Measurements from ENCODE around the gene CABCOCO1.

Gene CABCOCO1, protein sequence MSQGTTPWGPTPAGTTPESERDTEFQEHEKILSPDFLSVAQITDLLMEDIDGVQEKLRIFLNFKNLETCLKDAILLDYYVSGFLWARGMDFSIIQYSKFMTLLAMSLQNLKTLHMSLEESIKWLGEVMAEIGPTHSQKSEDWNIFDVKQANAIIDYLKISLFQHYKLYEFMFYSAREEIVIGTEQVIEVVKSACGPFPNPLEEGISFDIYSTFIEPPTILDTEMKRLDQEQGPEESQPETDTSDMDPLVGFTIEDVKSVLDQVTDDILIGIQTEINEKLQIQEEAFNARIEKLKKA

GRCh38 chr10:61662794-61663259 is at the start of gene CABCOCO1:
CABCOCO1 (plus strand) TSS chr10:61662929; CDS start chr10:61662973, 44 bp downstream.
- peak; percentile 78 for DNase-seq

DNA sequence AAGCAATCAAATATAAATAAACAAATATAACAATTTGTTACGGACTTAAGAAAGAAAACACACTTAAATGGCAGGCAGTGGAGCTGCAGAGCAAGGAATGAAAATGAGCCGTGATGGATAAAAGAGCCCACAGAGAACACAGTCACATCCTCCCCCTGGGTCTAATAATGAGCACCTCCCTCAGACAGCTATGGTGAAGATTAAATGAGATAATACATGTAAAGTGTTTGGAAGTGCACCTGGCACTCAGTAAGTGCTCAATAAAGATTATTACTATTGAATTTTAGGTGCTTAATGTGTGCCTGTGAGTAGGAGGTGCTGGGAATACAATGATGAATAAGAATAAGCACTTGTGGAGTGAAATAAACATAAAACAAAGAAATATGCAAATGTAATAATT is 49.1 kb upstream of the CABCOCO1 start:
- DNase-seq: no peak

DNA sequence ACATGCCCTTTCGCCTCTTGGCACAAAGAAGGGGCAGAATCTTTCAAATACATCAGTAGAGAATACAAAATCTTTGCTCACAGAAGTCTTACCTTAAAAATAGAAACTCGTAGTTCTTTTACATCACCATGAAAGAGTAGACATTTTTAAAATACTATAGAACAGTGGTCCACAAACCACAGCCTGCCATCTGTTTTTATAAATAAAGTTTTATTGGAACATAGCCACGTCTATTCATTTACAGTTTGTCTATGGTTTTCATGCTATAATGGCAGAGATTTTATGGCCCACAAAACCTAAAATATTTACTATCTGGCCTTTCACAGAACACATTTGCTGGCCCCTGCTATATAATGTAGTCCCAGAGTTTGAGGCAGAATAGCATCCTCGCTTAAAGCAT is 46.1 kb upstream of the CABCOCO1 start:
- no peak for DNase-seq

- no peak for DNase-seq
These were observed 45.5 kb upstream of the CABCOCO1 start for GRCh38 chr10:61617180-61617579.

DNA sequence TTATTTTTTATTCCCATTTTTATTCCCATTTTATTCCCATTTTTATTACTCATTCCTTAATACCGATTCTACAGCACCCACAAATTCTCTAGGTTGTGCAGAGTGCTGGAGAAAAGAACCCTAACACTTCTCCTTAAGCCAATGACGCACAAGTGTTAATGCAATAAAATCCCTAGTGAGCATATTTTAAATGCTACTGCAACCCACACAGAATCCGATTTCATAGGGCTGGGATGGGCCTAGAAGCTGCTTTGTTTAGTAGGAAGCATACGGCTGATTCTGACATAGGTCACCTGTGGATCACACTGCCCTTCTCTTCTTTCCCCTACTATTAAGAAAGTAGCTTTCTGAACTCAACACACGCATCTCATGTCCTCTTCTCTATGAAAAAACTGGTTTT is 45.1 kb upstream of the CABCOCO1 start:
- no peak for DNase-seq

DNA sequence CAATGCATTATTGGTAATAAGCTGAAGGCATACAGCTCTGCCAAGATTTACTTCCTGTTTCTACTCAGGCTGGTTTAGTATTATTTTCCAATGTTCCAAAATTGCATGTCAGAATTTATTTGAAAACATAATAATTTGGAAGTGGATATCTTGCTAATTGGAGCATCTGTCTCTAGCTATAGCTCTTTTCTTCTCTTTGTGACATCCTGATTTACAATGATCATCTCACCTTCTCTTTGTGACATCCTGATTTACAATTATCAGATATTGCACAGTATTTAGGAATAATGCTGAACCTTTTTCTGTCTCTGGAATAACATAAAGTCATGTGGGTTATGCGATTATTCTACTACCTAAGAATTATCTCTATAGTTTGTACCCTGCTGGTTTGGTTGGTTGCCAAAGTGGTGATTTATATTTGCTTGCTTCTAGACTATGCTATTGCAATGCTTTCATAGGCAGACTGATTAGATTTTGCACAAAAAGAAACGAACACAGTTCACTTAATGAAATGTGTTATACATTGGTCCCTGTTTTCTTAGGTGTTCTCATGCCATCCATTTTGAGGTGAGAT is 44.3 kb upstream of the CABCOCO1 start:
- DNase-seq: no peak

- DNase-seq: no peak
These were observed 42.2 kb upstream of the CABCOCO1 start for GRCh38 chr10:61620506-61620905.

DNA sequence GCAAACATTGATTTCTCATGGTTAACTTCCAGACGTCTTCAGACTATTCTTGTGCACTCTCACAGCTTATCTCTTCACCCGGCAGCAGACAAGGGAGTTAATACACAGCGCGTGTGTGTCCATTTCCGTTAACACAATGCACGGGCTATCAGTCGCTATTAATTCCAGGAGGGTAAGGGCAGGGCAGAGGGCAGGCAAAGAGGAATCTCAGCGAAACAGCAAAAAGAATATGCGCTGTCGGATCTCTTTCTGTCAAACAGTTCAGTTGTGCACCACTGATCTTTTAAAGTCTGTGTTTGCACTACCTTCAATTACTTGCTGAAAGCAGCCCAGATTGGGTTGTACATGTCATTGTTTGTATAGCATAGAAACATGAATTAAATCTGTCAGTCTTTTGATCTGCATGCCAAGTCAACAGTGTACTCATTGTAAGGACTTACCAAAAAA is 41.1 kb upstream of the CABCOCO1 start:
- DNase-seq: peak; percentile 95

- no peak for DNase-seq
These were observed 39.6 kb upstream of the CABCOCO1 start for GRCh38 chr10:61623161-61623560.

DNA sequence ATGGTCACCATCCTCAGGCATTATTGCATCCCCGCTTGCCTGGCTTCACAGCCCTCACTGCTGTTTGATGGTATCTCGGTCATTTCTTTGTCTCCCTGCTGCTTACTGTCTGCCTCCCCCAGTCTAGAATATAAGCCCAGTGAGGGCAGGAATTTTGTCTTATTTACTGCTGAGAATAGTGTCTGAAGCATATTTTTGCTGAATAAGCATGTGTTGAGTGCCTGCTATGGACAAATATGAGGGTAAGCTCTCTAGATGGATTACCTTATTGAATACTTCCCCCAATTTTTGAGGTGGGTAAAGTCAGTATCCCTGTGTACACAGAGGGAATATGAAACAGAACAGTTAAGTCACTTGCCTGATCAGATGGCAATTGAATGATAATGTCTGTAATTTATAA is 36.5 kb upstream of the CABCOCO1 start:
- DNase-seq: no peak

DNA sequence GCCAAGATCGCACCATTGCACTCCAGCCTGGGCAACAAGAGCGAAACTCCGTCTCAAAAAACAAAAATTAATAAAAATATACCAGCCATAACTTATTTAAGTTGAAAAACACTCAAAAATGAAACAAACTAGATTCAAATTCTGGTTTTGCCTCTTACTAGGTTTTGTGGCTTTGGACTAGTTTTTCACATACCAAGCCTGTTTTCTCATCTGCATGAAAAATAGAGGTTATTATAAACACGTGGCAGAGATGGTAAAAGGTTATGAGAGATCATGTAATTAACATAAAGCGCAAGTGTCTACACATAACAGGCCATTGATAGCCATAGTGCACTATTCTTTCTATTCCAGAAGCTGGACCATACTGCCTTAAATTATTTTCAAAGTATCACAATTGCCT is 35.5 kb upstream of the CABCOCO1 start:
- DNase-seq: no peak

DNA sequence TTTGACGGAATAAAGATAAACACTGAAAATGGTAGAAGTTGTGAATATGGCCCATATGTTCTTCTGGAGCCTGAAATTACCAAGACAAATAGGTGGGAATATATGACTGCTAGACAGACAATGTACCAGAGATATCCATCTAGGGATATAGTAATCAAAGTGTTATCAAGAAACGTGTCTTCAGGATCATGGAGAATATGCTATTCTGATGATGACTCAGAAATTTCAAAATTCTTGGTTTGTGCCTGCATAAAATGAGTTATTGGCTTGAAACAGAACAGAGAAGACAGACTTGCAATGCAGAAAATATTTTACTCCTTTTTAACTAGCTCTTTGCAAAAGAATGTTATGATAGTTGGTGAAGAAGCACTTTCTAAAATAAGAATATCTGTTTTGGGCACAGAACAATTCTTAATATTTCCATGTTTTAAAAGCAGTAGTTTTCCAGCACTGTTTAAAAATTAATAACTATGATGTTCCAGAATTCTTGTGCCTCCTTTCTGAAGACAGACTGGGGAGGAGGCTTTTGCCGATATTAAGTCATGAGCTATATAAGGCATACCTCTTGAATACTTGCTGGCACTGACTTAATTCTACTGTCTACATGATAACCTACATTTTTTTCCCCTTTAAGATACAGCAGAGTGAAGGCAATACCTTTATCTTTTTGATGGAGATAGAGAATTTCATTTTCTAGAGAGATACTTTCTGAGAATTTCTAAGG is 34.4 kb upstream of the CABCOCO1 start:
- DNase-seq: no peak

GRCh38 chr10:61628875-61629513 is 33.7 kb upstream of the CABCOCO1 start:
- DNase-seq: no peak

GRCh38 chr10:61629576-61629975 is 33.2 kb upstream of the CABCOCO1 start:
- DNase-seq: no peak

DNA sequence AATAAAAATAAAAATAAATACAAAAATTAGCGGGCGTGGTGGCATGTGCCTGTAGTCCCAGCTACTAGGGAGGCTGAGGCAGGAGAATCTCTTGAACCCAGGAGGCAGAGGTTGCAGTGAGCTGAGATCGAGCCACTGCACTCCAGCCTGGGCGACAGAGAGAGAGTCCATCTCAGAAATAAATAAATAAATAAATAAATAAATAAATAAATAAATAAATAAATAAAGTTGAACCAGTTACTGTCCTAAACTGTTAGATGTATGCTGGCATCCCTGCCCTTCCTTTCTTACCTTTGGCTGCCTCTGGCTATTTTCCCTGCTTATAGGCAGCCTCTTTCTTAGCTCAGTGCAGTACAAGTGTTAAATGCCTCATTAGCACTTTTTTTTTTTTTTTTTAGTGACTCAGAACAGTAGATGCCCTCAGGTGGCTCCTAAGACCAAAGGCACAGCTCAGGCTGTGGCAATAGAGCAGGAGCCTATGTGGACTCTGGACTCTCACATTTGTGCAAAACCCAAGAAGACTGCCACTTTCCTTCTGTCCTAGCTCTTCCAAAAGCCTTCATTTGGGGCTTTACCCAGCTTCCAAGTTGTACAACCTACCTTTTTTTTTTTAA is 30.6 kb upstream of the CABCOCO1 start:
- DNase-seq: peak; percentile 43

GRCh38 chr10:61633665-61634064 is 29.1 kb upstream of the CABCOCO1 start:
- DNase-seq: no peak

GRCh38 chr10:61634746-61635145 is 28.0 kb upstream of the CABCOCO1 start:
- DNase-seq: no peak

DNA sequence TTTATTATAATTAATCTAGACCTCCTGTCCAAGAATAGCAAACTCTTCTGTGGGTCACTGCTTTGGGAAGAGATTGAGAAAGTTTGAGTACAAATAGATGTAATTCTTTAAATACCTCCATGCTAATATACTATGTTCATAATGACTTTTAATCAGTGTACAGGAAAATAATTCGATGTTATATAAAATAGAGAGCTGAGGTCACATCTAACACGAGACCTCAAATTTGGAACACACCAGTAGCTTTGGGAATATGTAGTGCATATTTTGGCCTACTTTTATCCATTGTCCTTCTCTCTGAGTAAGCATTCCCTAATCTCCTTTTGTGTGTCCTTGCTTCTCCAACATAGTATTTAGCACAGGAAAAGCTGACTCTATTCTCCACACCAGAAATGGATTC is 27.3 kb upstream of the CABCOCO1 start:
- DNase-seq: no peak

DNA sequence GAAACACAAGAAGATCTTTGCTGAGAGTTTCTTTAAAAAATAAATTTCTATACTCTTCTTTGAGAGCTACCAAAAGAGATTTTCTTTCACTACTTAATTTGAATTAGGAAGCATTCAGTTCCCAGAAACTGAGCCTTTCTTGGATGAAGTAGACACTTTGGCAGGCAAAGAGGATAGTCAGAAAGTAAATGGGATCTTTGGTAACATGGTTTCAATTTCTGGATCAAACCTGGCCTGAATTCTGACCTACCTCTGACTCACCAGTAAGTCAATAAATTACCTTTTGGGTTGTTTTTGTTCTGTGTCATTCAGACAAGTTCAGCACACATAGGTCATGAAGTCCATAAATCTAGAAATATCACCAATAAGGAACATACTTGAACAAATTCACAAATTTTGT is 26.8 kb upstream of the CABCOCO1 start:
- DNase-seq: no peak

- DNase-seq: no peak
These were observed 22.8 kb upstream of the CABCOCO1 start for GRCh38 chr10:61639952-61640351.

GRCh38 chr10:61640856-61641255 is 21.9 kb upstream of the CABCOCO1 start:
- no peak for DNase-seq

- no peak for DNase-seq
These were observed 20.6 kb upstream of the CABCOCO1 start for GRCh38 chr10:61642150-61642571.

DNA sequence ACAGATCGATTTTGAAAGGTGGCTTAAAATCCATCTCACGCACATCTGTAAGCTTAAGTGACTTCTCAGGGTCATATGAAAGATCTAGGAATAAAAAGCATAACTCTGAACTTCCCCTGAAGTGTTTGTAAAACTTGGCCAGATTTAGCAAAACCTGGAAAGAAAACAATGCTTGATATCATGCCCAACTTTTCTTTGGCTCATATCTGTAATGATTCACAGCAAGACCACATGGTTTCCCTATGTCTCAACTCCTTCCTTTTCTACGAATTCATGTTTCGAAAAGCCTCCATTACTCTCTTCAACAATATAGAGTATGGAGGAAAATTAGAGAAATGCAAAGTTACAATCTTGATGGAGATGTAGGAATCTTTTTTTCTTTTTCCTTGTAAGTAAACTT is 20.1 kb upstream of the CABCOCO1 start:
- DNase-seq: no peak

All from NCI-H146 (cell line).